H9 (cell line): ENCODE data around the gene IRF6. TPM values are rescaled to one million over a fixed set of nuclear protein-coding genes. Genes with fewer than 3 reads are reported as not detected.

Source experiments
- DNase-seq: peaks from one replicate; pipeline ENCODE4 v3.0.0-alpha.2; 2017
- H2AFZ ChIP-seq: one replicate; pipeline ENCODE4 v1.6.1; 2013; ENCODE audit warnings: mild to moderate bottlenecking, low read length, control low read depth, moderate library complexity
- H2AK5ac ChIP-seq: 2 replicates; pipeline ENCODE4 v1.6.1; 2013; ENCODE audit warnings: low read length, control low read depth, mixed read lengths; ENCODE audit not compliant: insufficient read length
- H2BK120ac ChIP-seq: one replicate; pipeline ENCODE4 v1.6.1; 2013; ENCODE audit warnings: low read depth, mild to moderate bottlenecking, low read length, control low read depth, inconsistent platforms; ENCODE audit not compliant: poor library complexity, severe bottlenecking
- H2BK12ac ChIP-seq: 2 replicates; pipeline ENCODE4 v1.6.1; 2013; ENCODE audit warnings: low read length, control low read depth, mixed read lengths, low read depth; ENCODE audit not compliant: insufficient read length
- H2BK15ac ChIP-seq: 2 replicates; pipeline ENCODE4 v1.6.1; 2013; ENCODE audit warnings: low read depth, low read length, control low read depth
- H2BK20ac ChIP-seq: one replicate; pipeline ENCODE4 v1.6.1; 2013; ENCODE audit warnings: low read depth, mild to moderate bottlenecking, low read length, control low read depth, inconsistent platforms; ENCODE audit not compliant: poor library complexity, severe bottlenecking
- H2BK5ac ChIP-seq: 2 replicates; pipeline ENCODE4 v1.6.1; 2013; ENCODE audit warnings: low read length, control low read depth, mixed read lengths; ENCODE audit not compliant: insufficient read length
- H3K14ac ChIP-seq: 2 replicates; pipeline ENCODE4 v1.6.1; 2013; ENCODE audit warnings: low read length, control low read depth; ENCODE audit not compliant: insufficient read depth
- H3K18ac ChIP-seq: 2 replicates; pipeline ENCODE4 v1.6.1; 2013; ENCODE audit warnings: low read depth, mild to moderate bottlenecking, mixed read lengths, low read length, control low read depth; ENCODE audit not compliant: insufficient read length
- H3K23ac ChIP-seq: 2 replicates; pipeline ENCODE4 v1.6.1; 2013; ENCODE audit warnings: low read length, control low read depth, mixed read lengths, low read depth; ENCODE audit not compliant: insufficient read length
- H3K23me2 ChIP-seq: 2 replicates; pipeline ENCODE4 v1.6.1; 2013; ENCODE audit warnings: low read depth, mild to moderate bottlenecking, mixed read lengths, low read length, control low read depth; ENCODE audit not compliant: insufficient read length, poor library complexity, severe bottlenecking
- H3K27ac ChIP-seq: 2 replicates; pipeline ENCODE4 v1.5.1; 2013; ENCODE audit warnings: low read length, control low read depth, mixed read lengths, low read depth; ENCODE audit not compliant: insufficient read length
- H3K27me3 ChIP-seq: 2 replicates; pipeline ENCODE4 v1.6.1; 2013; ENCODE audit warnings: low read length, control low read depth, inconsistent platforms; ENCODE audit not compliant: insufficient read depth
- H3K4ac ChIP-seq: 2 replicates; pipeline ENCODE4 v1.6.1; 2013; ENCODE audit warnings: low read depth, mild to moderate bottlenecking, control low read depth, inconsistent platforms, low read length, moderate library complexity
- H3K4me1 ChIP-seq: 2 replicates; pipeline ENCODE4 v1.6.1; 2013; ENCODE audit warnings: low read length, control low read depth, inconsistent platforms; ENCODE audit not compliant: insufficient read depth
- H3K4me2 ChIP-seq: 2 replicates; pipeline ENCODE4 v1.6.1; 2013; ENCODE audit warnings: low read length, control low read depth, mixed read lengths; ENCODE audit not compliant: insufficient read length, insufficient read depth
- H3K56ac ChIP-seq: 2 replicates; pipeline ENCODE4 v1.6.1; 2013; ENCODE audit warnings: low read depth, mild to moderate bottlenecking, mixed read lengths, low read length, control low read depth; ENCODE audit not compliant: insufficient read length
- H3K79me1 ChIP-seq: 2 replicates; pipeline ENCODE4 v1.6.1; 2013; ENCODE audit warnings: low read depth, mild to moderate bottlenecking, moderate library complexity, low read length, control low read depth, inconsistent platforms; ENCODE audit not compliant: insufficient read depth, poor library complexity, severe bottlenecking
- H3K79me2 ChIP-seq: 2 replicates; pipeline ENCODE4 v1.6.1; 2013; ENCODE audit warnings: low read length, control low read depth, inconsistent platforms; ENCODE audit not compliant: insufficient read depth
- H3K9ac ChIP-seq: 2 replicates; pipeline ENCODE4 v1.6.1; 2013; ENCODE audit warnings: low read length, control low read depth, mixed read lengths; ENCODE audit not compliant: insufficient read length; ENCODE audit errors: extremely low read depth
- H3K9me3 ChIP-seq: one replicate; pipeline ENCODE4 v1.6.1; 2013; ENCODE audit warnings: low read depth, low read length, inconsistent platforms; ENCODE audit not compliant: control insufficient read depth
- H3T11ph ChIP-seq: one replicate; pipeline ENCODE4 v1.6.1; 2013; ENCODE audit warnings: mild to moderate bottlenecking, low read length, control low read depth, inconsistent platforms
- H4K20me1 ChIP-seq: one replicate; pipeline ENCODE4 v1.6.1; 2013; ENCODE audit not compliant: control insufficient read depth, insufficient read length, insufficient read depth
- H4K5ac ChIP-seq: 2 replicates; pipeline ENCODE4 v1.6.1; 2013; ENCODE audit warnings: low read depth, mild to moderate bottlenecking, mixed read lengths, low read length, control low read depth; ENCODE audit not compliant: insufficient read length
- H4K8ac ChIP-seq: replicated peaks from 2 replicates; pipeline ENCODE4 v1.6.1; 2013; ENCODE audit warnings: low read length, control low read depth, mixed read lengths, low read depth; ENCODE audit not compliant: insufficient read length
- H4K91ac ChIP-seq: 2 replicates; pipeline ENCODE4 v1.6.1; 2013; ENCODE audit warnings: low read depth, mild to moderate bottlenecking, moderate library complexity, mixed read lengths, low read length, control low read depth; ENCODE audit not compliant: insufficient read length
- H3K27ac Mint-ChIP-seq, 3 experiments: 2 replicates in 2 of 3; 3 replicates in 1 of 3; pipeline ENCODE4 v1.8.0; 2020 to 2021; ENCODE audit warnings: mixed read lengths in 3 of 3, mild to moderate bottlenecking in 1 of 3, moderate library complexity in 1 of 3
- H3K27me3 Mint-ChIP-seq: 2 replicates; pipeline ENCODE4 v1.8.0; 2021; ENCODE audit warnings: low read depth, mild to moderate bottlenecking, moderate library complexity, mixed read lengths
- H3K36me3 Mint-ChIP-seq, 3 experiments: 2 replicates in 2 of 3; 3 replicates in 1 of 3; pipeline ENCODE4 v1.8.0; 2020 to 2021; ENCODE audit warnings: low read depth in 3 of 3, mixed read lengths in 3 of 3; ENCODE audit not compliant: insufficient read depth in 1 of 3
- H3K4me1 Mint-ChIP-seq, 2 experiments: 2 replicates each; pipeline ENCODE4 v1.8.0; 2020; ENCODE audit warnings: mixed read lengths in 2 of 2
- H3K4me3 Mint-ChIP-seq, 2 experiments: 2 replicates in 1 of 2; 3 replicates in 1 of 2; pipeline ENCODE4 v1.8.0; 2020 to 2021; ENCODE audit warnings: mild to moderate bottlenecking in 2 of 2, mixed read lengths in 2 of 2, moderate library complexity in 1 of 2
- H3K9me3 Mint-ChIP-seq, 2 experiments: 2 replicates in 1 of 2; 3 replicates in 1 of 2; pipeline ENCODE4 v1.8.0; 2020; ENCODE audit warnings: mild to moderate bottlenecking in 2 of 2, mixed read lengths in 2 of 2, moderate library complexity in 1 of 2
- CTCF ChIP-seq: fragments of 200-600 bp; sonication (generic); conservative IDR thresholded peaks from 3 replicates; pipeline ENCODE4 v1.8.0; 2021; ENCODE audit warnings: antibody characterized with exemption, mild to moderate bottlenecking
- WGBS: extraction: QIAGEN DNeasy Blood & Tissue Kit; methylation state at CpG from one replicate; pipeline ENCODE4 v1.1.7; 2013; ENCODE audit warnings: missing lambda C conversion rate, low lambda C conversion rate, mixed read lengths; ENCODE audit not compliant: insufficient read length; ENCODE audit errors: extremely low coverage; 5-methylcytosine and 5-hydroxymethylcytosine counted together
- total RNA-seq: library from RNA; stranded (reverse); gene quantifications from 2 replicates; pipeline ENCODE4 v1.2.1, GENCODE V29; 2021

Gene IRF6
- total RNA-seq, 1 experiment from 2014 or later = 7.1 TPM

- H3K56ac ChIP-seq = no peak overlapping the region
- no peak overlapping the region for H2AK5ac ChIP-seq
- H3K9ac ChIP-seq = no peak overlapping the region
- Mint-ChIP-seq H3K4me3 (no peak overlapping the region), H3K27ac (no peak overlapping the region), H3K9me3 (no peaks in the 10 kb centered on the region), H3K27me3 (no peaks in the 10 kb centered on the region), H3K4me1 (no peaks in the 10 kb centered on the region), H3K36me3 (peaks cover 17 to 46% (median 28%) of the 10 kb centered on the region in 3 experiments; a peak in 6 of 7 replicates)
- no peak overlapping the region for H4K5ac ChIP-seq
- H3K27ac ChIP-seq = no peak overlapping the region
- no peak overlapping the region for H3K18ac ChIP-seq
- no peaks in the 10 kb centered on the region for H3K27me3 ChIP-seq
- H2BK20ac ChIP-seq = no peak overlapping the region
- no CpG with 5 or more reads among the region's 2 CpGs for WGBS
- H4K8ac ChIP-seq = no peak overlapping the region
- H3K4ac ChIP-seq = no peak overlapping the region
- no peak overlapping the region for H4K91ac ChIP-seq
- no peak overlapping the region for H2BK120ac ChIP-seq
- no peaks in the 10 kb centered on the region for H3K79me2 ChIP-seq
- H2AFZ ChIP-seq = no peak overlapping the region
- H3K4me2 ChIP-seq = no peak overlapping the region
- no peaks in the 10 kb centered on the region for H3K4me1 ChIP-seq
- no peaks in the 10 kb centered on the region for H3K23me2 ChIP-seq
- H3T11ph ChIP-seq = no peak overlapping the region
- DNase-seq = no peak
- H2BK12ac ChIP-seq = no peak overlapping the region
- H3K79me1 ChIP-seq = no peaks in the 10 kb centered on the region
- no peak overlapping the region for H3K23ac ChIP-seq
- H3K14ac ChIP-seq = no peak overlapping the region
- H2BK5ac ChIP-seq = no peak overlapping the region
- no peaks in the 10 kb centered on the region for H4K20me1 ChIP-seq
- TF ChIP-seq CTCF = no peak
- no peaks in the 10 kb centered on the region for H3K9me3 ChIP-seq
- no peak overlapping the region for H2BK15ac ChIP-seq
Measured at GRCh38 chr1:209853676-209854075, 47.7 kb upstream of the IRF6 start.
